ENCODE data around the gene SLMAP.

SLMAP gene

GRCh38 chr3:57923101-57923500 is 167.0 kb downstream of the SLMAP start:
- H3K36me3 ChIP-seq (ENCODE audit: insufficient read depth, low read length): peaks cover 21% of the 10 kb centered on the region; the same call in 1 of the 2 replicates
- no peak overlapping the region for H3K9ac ChIP-seq (ENCODE audit: low read depth, low read length, poor library complexity, severe bottlenecking)

GRCh38 chr3:57923752-57924151 is 167.6 kb downstream of the SLMAP start:
- Histone ChIP-seq H3K9me2 (replicated peaks; ENCODE audit: low read depth, low read length) (no peaks in the 10 kb centered on the region), H2AFZ (ENCODE audit: low read length) (no peak overlapping the region), H3K4me3 (ENCODE audit: low read length, poor library complexity, severe bottlenecking) (no peak overlapping the region), H3K79me2 (ENCODE audit: insufficient read depth, low read length) (no peaks in the 10 kb centered on the region), H3F3A (ENCODE audit: low read depth) (no peaks in the 10 kb centered on the region), H3K4me2 (ENCODE audit: low read depth, low read length, poor library complexity, severe bottlenecking) (no peak overlapping the region), H3K36me3 (ENCODE audit: insufficient read depth, low read length) (peaks cover 18% of the 10 kb centered on the region; the same call in 1 of the 2 replicates), H3K9ac (ENCODE audit: low read depth, low read length, poor library complexity, severe bottlenecking) (no peak overlapping the region), H4K20me1 (ENCODE audit: insufficient read depth, low read length, poor library complexity, severe bottlenecking) (no peaks in the 10 kb centered on the region), H3K4me1 (ENCODE audit: insufficient read depth, low read length, poor library complexity, severe bottlenecking) (no peaks in the 10 kb centered on the region), H3K9me3 (ENCODE audit: insufficient read depth, low read depth, low read length) (no peaks in the 10 kb centered on the region), H3K27me3 (ENCODE audit: insufficient read depth, low read length, poor library complexity, severe bottlenecking) (no peaks in the 10 kb centered on the region)
- TF ChIP-seq EZH2phosphoT487 (IDR thresholded peaks at IDR 0.05; ENCODE audit: borderline replicate concordance) (no peak), CTCF (conservative IDR thresholded peaks at IDR 0.05; ENCODE audit: low read length) (no peak)

More at GRCh38 chr3:57923101-57923500, 167.0 kb downstream of the SLMAP start:
- H3K79me2 ChIP-seq (ENCODE audit: insufficient read depth, low read length): no peaks in the 10 kb centered on the region
- no peaks in the 10 kb centered on the region for H3K9me3 ChIP-seq (ENCODE audit: insufficient read depth, low read depth, low read length)
- H3K4me2 ChIP-seq (ENCODE audit: low read depth, low read length, poor library complexity, severe bottlenecking): no peak overlapping the region
- no peak overlapping the region for H3K4me3 ChIP-seq (ENCODE audit: low read length, poor library complexity, severe bottlenecking)
- no peaks in the 10 kb centered on the region for H3K4me1 ChIP-seq (ENCODE audit: insufficient read depth, low read length, poor library complexity, severe bottlenecking)
- no peaks in the 10 kb centered on the region for H3K9me2 ChIP-seq (replicated peaks; ENCODE audit: low read depth, low read length)
- no peaks in the 10 kb centered on the region for H3F3A ChIP-seq (ENCODE audit: low read depth)
- H4K20me1 ChIP-seq (ENCODE audit: insufficient read depth, low read length, poor library complexity, severe bottlenecking): no peaks in the 10 kb centered on the region
- no peak for TF ChIP-seq CTCF (conservative IDR thresholded peaks at IDR 0.05; ENCODE audit: low read length)
- TF ChIP-seq EZH2phosphoT487 (IDR thresholded peaks at IDR 0.05; ENCODE audit: borderline replicate concordance): no peak
- H3K27me3 ChIP-seq (ENCODE audit: insufficient read depth, low read length, poor library complexity, severe bottlenecking): no peaks in the 10 kb centered on the region
- H2AFZ ChIP-seq (ENCODE audit: low read length): no peak overlapping the region

GRCh38 chr3:57927166-57927565 is 171.1 kb downstream of the SLMAP start:
- Histone ChIP-seq H3F3A (ENCODE audit: low read depth) (no peaks in the 10 kb centered on the region), H3K36me3 (ENCODE audit: insufficient read depth, low read length) (peaks cover 24% of the 10 kb centered on the region; the same call in 1 of the 2 replicates), H3K79me2 (ENCODE audit: insufficient read depth, low read length) (no peaks in the 10 kb centered on the region), H3K9me3 (ENCODE audit: insufficient read depth, low read depth, low read length) (no peaks in the 10 kb centered on the region), H3K4me2 (ENCODE audit: low read depth, low read length, poor library complexity, severe bottlenecking) (no peak overlapping the region), H4K20me1 (ENCODE audit: insufficient read depth, low read length, poor library complexity, severe bottlenecking) (no peaks in the 10 kb centered on the region), H3K9me2 (replicated peaks; ENCODE audit: low read depth, low read length) (no peaks in the 10 kb centered on the region), H3K4me1 (ENCODE audit: insufficient read depth, low read length, poor library complexity, severe bottlenecking) (no peaks in the 10 kb centered on the region), H3K4me3 (ENCODE audit: low read length, poor library complexity, severe bottlenecking) (no peak overlapping the region), H3K27me3 (ENCODE audit: insufficient read depth, low read length, poor library complexity, severe bottlenecking) (no peaks in the 10 kb centered on the region), H3K9ac (ENCODE audit: low read depth, low read length, poor library complexity, severe bottlenecking) (no peak overlapping the region), H2AFZ (ENCODE audit: low read length) (no peak overlapping the region)
- TF ChIP-seq EZH2phosphoT487 (IDR thresholded peaks at IDR 0.05; ENCODE audit: borderline replicate concordance) (no peak), CTCF (conservative IDR thresholded peaks at IDR 0.05; ENCODE audit: low read length) (no peak)
